PFSK-1 (cell line): ENCODE results near the gene LELP1.

Experiments used
- POLR2AphosphoS5 ChIP-seq: IDR thresholded peaks from 2 replicates; pipeline ENCODE4 v1.6.1; 2012; ENCODE audit warnings: low read depth, mild to moderate bottlenecking, control low read depth, low read length, moderate library complexity
- TF ChIP-seq, protein P1 (sequence below), 2 experiments: IDR thresholded peaks; 2 replicates each; pipeline versions ENCODE4 v1.6.1 to v1.8.0; 2011 to 2012; ENCODE audit warnings: low read depth in 2 of 2, low read length in 2 of 2, control low read depth in 1 of 2, inconsistent platforms in 1 of 2, mild to moderate bottlenecking in 1 of 2, moderate library complexity in 1 of 2; ENCODE audit not compliant: insufficient read depth in 1 of 2

DNA sequence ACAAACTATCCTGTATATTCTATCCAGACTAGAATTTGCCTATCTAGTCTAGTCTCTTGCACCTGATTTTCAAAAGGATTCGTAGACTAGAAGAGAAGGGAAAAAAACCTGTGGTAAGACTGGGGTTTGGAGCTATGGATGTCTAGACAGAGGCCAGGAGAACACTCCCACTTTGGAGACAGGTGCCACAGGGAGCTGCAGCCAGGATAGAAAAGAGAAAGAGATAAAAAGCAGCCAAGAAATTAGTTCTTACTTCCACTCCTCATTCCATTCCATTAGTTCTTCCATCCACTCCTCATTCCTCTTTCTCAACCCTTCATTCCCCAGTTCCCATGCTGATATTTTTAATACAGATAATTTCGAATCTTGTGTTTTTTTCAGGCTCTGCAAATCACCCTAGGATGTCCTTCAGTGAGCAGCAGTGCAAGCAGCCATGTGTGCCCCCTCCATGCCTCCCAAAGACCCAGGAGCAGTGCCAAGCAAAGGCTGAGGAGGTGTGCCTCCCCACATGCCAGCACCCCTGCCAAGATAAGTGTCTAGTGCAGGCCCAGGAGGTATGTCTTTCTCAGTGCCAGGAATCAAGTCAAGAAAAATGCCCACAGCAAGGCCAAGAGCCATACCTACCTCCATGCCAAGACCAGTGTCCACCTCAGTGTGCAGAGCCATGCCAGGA is 14.7 kb downstream of the LELP1 start:
- TF ChIP-seq POLR2AphosphoS5 = no peak
- TF ChIP-seq, protein P1, sequence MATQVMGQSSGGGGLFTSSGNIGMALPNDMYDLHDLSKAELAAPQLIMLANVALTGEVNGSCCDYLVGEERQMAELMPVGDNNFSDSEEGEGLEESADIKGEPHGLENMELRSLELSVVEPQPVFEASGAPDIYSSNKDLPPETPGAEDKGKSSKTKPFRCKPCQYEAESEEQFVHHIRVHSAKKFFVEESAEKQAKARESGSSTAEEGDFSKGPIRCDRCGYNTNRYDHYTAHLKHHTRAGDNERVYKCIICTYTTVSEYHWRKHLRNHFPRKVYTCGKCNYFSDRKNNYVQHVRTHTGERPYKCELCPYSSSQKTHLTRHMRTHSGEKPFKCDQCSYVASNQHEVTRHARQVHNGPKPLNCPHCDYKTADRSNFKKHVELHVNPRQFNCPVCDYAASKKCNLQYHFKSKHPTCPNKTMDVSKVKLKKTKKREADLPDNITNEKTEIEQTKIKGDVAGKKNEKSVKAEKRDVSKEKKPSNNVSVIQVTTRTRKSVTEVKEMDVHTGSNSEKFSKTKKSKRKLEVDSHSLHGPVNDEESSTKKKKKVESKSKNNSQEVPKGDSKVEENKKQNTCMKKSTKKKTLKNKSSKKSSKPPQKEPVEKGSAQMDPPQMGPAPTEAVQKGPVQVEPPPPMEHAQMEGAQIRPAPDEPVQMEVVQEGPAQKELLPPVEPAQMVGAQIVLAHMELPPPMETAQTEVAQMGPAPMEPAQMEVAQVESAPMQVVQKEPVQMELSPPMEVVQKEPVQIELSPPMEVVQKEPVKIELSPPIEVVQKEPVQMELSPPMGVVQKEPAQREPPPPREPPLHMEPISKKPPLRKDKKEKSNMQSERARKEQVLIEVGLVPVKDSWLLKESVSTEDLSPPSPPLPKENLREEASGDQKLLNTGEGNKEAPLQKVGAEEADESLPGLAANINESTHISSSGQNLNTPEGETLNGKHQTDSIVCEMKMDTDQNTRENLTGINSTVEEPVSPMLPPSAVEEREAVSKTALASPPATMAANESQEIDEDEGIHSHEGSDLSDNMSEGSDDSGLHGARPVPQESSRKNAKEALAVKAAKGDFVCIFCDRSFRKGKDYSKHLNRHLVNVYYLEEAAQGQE (IDR thresholded peaks at IDR 0.05; ENCODE audit: insufficient read depth in 1 of 2, low read depth in 2 of 2, low read length in 2 of 2) = no peak
